NOMO-1 treated with DMSO at 0.1 percent for 48 hours (cell line): ENCODE data around the gene NAGK.
A peak's percentile ranks its signal among the peaks of the same experiment; 100 is the strongest.
"Not testable (repeated sequence)": the region's sequence is repeated elsewhere in the genome, so short reads cannot be mapped to it uniquely, and the experiment has no call there.

Experiments used
- DNase-seq: peaks from one replicate; lab custom pipeline; 2025; ENCODE audit not compliant: unreplicated experiment; lab: John Stamatoyannopoulos, UW

Gene NAGK

DNA sequence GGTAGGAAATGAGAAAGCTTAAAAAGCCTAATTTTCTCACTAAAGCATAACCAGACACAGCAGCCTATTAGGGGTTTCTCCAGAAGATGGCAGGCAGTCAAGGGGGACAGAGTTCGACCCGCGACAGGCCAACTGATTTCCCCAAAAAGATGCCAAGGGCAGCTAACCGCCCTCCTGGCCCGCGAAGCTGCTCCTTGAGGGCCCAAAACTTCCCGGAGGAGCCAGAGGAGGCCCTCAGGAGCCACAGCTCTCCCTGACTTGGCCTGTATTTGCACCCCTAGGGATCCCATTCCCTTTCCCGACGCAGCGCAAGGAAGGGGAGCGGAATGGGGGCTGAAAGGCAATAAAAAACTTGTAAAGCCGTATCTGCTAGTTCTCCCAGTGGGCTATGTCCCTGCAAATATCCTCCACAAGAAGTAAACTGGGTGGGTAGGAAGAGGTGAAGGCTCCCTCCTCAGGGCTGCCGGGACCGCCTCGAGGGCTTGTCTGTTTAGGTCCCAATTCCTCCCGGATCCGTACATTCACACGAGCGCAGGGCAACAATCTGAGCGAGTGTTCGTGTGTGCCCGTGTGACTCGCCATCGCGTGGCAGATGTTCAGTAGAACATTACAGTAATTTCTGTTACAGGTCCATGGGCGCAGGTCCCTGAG, 756 bp upstream of the NAGK start:
- DNase-seq: peak; percentile 6

- DNase-seq: no peak
Observed at GRCh38 chr2:71069376-71069775, 928 bp downstream of the NAGK start.

DNA sequence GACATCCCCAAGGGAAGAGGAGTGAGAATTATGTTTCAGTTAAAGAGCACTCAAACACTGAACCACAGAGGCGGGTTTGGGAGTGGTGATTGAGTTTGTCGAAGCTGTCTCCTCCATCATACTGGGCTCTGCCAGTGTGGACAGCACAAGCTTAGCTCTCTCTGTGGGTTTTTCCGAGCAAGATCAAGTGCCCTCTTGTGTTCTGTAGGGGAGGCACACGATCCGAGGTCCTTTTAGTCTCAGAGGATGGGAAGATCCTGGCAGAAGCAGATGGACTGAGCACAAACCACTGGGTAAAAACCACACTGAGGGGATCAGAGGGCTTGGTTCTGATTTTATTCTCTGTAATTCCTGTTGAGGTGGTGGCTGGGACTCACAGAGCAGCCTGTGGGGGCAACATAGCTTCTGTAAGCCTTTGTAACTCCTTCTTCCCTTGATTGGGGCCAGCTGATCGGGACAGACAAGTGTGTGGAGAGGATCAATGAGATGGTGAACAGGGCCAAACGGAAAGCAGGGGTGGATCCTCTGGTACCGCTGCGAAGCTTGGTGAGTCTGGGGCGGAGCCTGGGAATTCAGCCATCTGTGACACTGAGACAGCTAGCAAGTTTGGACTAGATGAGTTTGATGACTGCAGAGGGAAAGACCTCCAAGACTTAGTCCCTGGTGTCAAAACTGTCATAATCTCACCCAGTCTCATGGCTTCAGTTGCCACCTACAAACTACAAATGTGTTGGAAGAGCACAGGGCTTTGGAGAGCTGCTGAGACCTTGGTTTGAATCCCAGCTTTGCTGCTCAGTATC, 2.0 kb downstream of the NAGK start:
- DNase-seq: peak; percentile 69

DNA sequence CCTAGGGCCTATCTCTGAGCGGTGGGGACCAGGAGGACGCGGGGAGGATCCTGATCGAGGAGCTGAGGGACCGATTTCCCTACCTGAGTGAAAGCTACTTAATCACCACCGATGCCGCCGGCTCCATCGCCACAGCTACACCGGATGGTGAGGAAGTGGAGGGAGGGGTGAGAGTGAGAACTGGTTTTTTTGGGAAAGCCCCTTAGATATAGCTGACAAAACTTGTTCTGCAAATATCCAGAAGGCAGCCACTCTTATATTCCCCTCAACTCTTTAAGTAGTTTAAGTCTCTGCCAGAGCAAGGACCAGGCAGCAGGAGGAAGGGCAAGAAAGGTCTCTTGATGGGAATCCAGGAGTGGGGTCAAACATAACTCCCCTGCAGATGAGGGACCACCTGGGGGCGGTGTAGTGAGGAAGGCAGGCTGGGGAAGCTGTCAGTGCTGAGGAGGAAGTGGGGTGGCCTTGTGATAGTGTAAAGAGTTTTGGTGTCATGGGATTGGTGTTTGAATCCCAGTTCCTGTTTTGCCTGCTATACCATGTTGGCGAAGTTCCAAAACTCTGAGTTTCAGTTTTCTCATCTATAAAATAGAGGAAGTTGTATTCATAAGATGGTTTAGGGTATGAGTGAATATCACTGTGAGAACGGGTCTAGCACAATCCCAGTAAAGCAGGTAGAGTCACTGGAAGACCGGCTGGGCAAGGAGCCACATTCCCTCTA, 3.4 kb downstream of the NAGK start:
- peak; percentile 94 for DNase-seq

- DNase-seq: no peak
Observed at GRCh38 chr2:71072492-71072891, 4.0 kb downstream of the NAGK start.

- DNase-seq: no peak
Observed at GRCh38 chr2:71073475-71073874, 5.0 kb downstream of the NAGK start.

GRCh38 chr2:71074893-71075395, 6.5 kb downstream of the NAGK start:
- no peak for DNase-seq

GRCh38 chr2:71078624-71079023, 10.2 kb downstream of the NAGK start:
- no peak for DNase-seq

- DNase-seq: peak; percentile 49
Observed at GRCh38 chr2:71082402-71083252, 14.2 kb downstream of the NAGK start.

DNA sequence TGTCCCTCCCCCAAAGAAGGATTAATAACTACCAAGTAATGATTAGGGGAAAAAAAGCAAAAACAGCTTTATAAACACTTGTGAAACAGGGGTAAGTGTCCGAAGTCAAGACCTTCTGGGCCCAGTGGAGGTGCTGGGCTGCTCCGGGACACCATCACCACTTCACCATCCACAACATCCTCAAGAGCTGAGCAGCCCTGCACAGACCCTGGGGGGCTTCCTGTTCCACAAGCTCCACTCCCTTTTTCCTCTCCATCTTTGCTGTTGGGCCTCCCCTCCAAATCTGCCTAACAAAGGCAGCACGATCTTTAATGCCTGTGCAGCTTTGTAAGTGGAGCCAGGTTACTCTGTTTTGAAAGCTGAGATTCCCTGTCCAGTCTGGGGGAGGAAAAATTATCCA, 14.8 kb downstream of the NAGK start:
- not testable (repeated sequence) for DNase-seq

- DNase-seq: peak; percentile 32
Observed at GRCh38 chr2:71083752-71084312, 15.4 kb downstream of the NAGK start.

DNA sequence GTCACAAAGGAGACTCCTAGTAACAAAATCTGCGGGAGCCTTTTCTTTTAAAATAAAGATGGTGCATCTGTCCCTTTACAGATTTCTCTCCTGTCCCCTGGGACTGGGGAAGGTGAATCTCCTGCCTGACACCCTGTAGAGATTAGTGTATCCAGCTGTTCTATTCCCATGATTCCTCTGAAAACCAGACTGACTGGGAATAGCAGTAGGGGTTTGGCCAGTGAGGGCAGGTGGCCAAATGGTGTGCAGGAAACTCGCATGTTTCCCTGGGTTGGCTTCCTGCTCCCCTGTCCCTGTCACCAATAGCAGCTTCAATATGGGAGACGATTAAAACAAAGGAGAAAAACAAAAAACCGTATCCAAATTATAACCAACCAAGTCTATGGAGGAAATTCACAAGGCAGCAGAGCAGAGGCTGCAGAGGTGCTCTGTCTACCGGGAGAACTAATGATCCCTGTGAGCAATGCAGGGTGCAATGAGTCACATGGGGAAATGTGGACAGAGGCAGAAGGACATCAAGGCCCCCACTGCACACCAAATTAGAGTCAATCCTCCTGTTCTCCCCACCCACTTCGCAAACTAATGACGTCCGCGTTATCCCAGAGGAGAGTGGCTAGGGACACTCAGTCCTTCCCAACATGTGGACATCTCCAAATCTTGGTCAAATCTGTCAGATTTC, 17.0 kb downstream of the NAGK start:
- DNase-seq: not testable (repeated sequence)

GRCh38 chr2:71089475-71089874, 21.0 kb downstream of the NAGK start:
- DNase-seq: not testable (repeated sequence)

DNA sequence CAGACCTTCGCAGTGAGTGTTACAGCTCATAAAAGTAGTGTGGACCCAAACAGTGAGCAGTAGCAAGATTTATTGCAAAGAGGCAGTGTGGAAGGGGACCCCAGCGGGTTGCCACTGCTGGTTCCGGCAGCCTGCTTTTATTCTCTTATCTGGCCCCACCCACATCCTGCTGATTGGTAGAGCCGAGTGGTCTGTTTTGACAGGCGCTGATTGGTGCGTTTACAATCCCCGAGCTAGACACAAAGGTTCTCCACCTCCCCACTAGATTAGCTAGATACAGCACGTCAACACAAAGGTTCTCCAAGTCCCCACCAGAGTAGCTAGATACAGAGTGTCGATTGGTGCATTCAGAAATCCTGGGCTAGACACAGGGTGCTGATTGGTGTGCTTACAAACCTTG, 23.4 kb downstream of the NAGK start:
- DNase-seq: not testable (repeated sequence)

DNA sequence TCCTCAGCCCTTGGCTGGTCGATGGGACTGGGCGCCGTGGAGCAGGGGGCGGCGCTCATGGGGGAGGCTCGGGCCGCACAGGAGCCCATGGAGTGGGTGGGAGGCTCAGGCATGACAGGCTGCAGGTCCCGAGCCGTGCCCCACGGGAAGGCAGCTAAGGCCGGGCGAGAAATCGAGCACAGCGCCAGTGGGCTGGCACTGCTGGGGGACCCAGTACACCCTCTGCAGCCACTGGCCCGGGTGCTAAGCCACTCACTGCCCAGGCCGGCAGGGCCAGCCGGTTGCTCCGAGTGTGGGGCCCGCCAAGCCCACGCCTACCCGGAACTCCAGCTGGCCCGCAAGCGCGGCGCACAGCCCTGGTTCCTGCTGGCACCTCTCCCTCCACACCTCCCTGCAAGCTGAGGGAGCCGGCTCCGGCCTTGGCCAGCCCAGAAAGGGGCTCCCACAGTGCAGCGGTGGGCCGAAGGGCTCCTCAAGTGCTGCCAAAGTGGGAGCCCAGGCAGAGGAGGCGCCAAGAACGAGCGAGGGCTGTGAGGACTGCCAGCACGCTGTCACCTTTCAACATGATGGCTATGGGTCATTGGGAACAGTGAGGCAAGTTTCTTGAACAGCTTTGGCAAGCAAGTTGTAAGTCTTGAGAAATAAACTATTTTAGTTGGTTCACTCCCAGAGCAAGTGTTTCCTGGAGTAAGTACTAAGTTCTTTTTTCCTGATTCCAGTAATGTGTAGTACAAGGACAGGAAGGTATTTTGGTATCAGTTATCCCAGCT, 24.2 kb downstream of the NAGK start:
- DNase-seq: not testable (repeated sequence)

- DNase-seq: peak; percentile 45
Observed at GRCh38 chr2:71100195-71100964, 31.9 kb downstream of the NAGK start.

DNA sequence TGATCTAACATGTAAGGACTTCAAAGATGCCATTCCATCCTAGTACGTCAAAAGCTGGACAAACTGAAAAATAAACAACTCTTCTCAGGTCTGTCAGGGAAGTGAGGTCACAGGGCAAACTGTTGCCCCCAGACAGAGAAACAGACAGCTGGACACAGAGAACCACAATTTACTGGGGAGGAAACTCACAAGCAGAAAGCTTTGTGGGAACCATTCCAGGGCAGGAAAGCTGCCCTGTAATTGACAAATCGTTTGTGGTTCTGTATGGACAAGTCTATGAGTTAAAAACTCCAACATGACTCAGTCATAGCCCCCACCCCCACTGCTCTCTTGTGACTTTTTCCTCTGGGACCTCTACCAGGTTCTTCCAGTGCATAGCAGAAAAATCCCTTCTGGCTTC, 33.2 kb downstream of the NAGK start:
- peak; percentile 7 for DNase-seq

- DNase-seq: no peak
Observed at GRCh38 chr2:71102981-71103681, 34.7 kb downstream of the NAGK start.
